Measurements from ENCODE around the gene TPT1. TPM values are rescaled to one million over a fixed set of nuclear protein-coding genes. Genes with fewer than 3 reads are reported as not detected.

TPT1 gene
- polyA plus RNA-seq, 1 of the 3 experiments (the other 2 are of a cell fraction): 1,919 TPM

- no peak for TF ChIP-seq MEF2A (IDR thresholded peaks at IDR 0.05; ENCODE audit: borderline replicate concordance, low read depth)
- TF ChIP-seq RXRA (IDR thresholded peaks at IDR 0.05; ENCODE audit: borderline replicate concordance, low read depth): no peak
These were observed 13.6 kb downstream of the TPT1 start (continued) for GRCh38 chr13:45327253-45327955.

GRCh38 chr13:45325806-45326205 lies 15.2 kb downstream of the TPT1 start:
- ChIA-PET CTCF (interaction anchor here (1.2 kb wide), 1 partner anchor 279 kb away, joined by 7 read pairs; no protein-coding TSS in a partner anchor), POLR2A (no interaction called here)
- no peaks in the 10 kb centered on the region for H3K79me2 ChIP-seq (ENCODE audit: insufficient read depth)
- DNase-seq: no peak
- H3K9me3 ChIP-seq: no peaks in the 10 kb centered on the region
- H3K27ac ChIP-seq (ENCODE audit: low read depth in 2 of 2, low read length in 1 of 2): peak overlapping the region in 1 of 2 experiments; percentile 77; a peak in 2 of 4 replicates
- TF ChIP-seq EP300 (IDR thresholded peaks at IDR 0.05; ENCODE audit: borderline replicate concordance in 1 of 2, low read depth in 1 of 2, low read length in 1 of 2): peak in 1 of 2 experiments; percentile 43; a peak in 1 of 4 replicates
- peak; percentile 65 for TF ChIP-seq JUND (IDR thresholded peaks at IDR 0.05)
- 0 out of 2 replicates have a peak, but pooled peaks have one; percentile 33 for TF ChIP-seq POLR2AphosphoS5 (IDR thresholded peaks at IDR 0.05; ENCODE audit: low read depth, low read length)
- TF ChIP-seq ELF1 (IDR thresholded peaks at IDR 0.05): no peak
- TF ChIP-seq FOSL2 (IDR thresholded peaks at IDR 0.05; ENCODE audit: borderline replicate concordance, low read depth): peak; percentile 84
- TF ChIP-seq PBX3 (IDR thresholded peaks at IDR 0.05): peak; percentile 76
- peak; percentile 65; the same call in 1 of the 2 replicates for TF ChIP-seq RXRA (IDR thresholded peaks at IDR 0.05; ENCODE audit: borderline replicate concordance, low read depth)
- peak; percentile 42; the same call in 1 of the 2 replicates for TF ChIP-seq MAX (IDR thresholded peaks at IDR 0.05; ENCODE audit: low read depth)
- TF ChIP-seq TCF12 (IDR thresholded peaks at IDR 0.05): peak; percentile 77
- peak; percentile 90; the same call in 1 of the 2 replicates for TF ChIP-seq SIN3A (IDR thresholded peaks at IDR 0.05; ENCODE audit: borderline replicate concordance, low read depth, low read length)
- TF ChIP-seq IRF3 (IDR thresholded peaks at IDR 0.05; ENCODE audit: low read depth, low read length): no peak
- TF ChIP-seq NRF1 (IDR thresholded peaks at IDR 0.05; ENCODE audit: low read depth, low read length): no peak
- TF ChIP-seq YY1 (IDR thresholded peaks at IDR 0.05; ENCODE audit: low read depth): no peak
- H3K4me2 ChIP-seq: 0 out of 2 replicates have a peak overlapping the region, but pooled peaks have one; percentile 21
- H3K9me2 ChIP-seq: no peaks in the 10 kb centered on the region
- no peak overlapping the region for H3K4me3 ChIP-seq (ENCODE audit: low read depth in 2 of 2, low read length in 1 of 2)
- H3K27me3 ChIP-seq (ENCODE audit: insufficient read depth): no peaks in the 10 kb centered on the region
- peaks cover 2 to 37% of the 10 kb centered on the region in 2 experiments; a peak in 3 of 4 replicates for H3K4me1 ChIP-seq (ENCODE audit: control insufficient read depth in 1 of 2, insufficient read depth in 2 of 2, low read depth in 1 of 2, low read length in 1 of 2)
- H4K20me1 ChIP-seq (ENCODE audit: insufficient read depth): no peaks in the 10 kb centered on the region
- no peaks in the 10 kb centered on the region for H3K36me3 ChIP-seq (replicated peaks in 1 of 2; ENCODE audit: control insufficient read depth in 1 of 2, insufficient read depth in 2 of 2, low read length in 1 of 2)
- WGBS (ENCODE audit: low lambda C conversion rate): 52% methylated on average over 4 of the region's 4 CpGs
- no peak overlapping the region; the same call in 1 of the 2 replicates for H3K9ac ChIP-seq
- H2AFZ ChIP-seq (ENCODE audit: low read depth): no peak overlapping the region
- peaks cover 37% of the 10 kb centered on the region for H3F3A ChIP-seq (replicated peaks; ENCODE audit: insufficient read depth)
